Endothelial cell of umbilical vein (primary cell): ENCODE measurements around the gene HOXA2. TPM values are rescaled to one million over a fixed set of nuclear protein-coding genes. Genes with fewer than 3 reads are reported as not detected.

Source experiments
- BruUV-seq: library from RNA; stranded (reverse); fragments of 400-500 nt; replicated peaks from 2 replicates; lab custom pipeline; 2021; lab: Mats Ljungman, UMichigan
- CTCF ChIA-PET: fragments of 300-600, 350-600 bp; sonication (Branson Sonifier 250); formaldehyde crosslinking; loops from one replicate; lab custom pipeline; 2021; ENCODE audit warnings: antibody characterized with exemption, inconsistent platforms; lab: Charles Lee
- POLR2A ChIA-PET: fragments of 300-600, 350-600 bp; sonication (Branson Sonifier 250); formaldehyde crosslinking; loops from one replicate; lab custom pipeline; 2021; ENCODE audit warnings: antibody characterized with exemption, inconsistent platforms; lab: Charles Lee
- DNase-seq: peaks from one replicate; pipeline ENCODE4 v3.0.0-alpha.2; 2011; ENCODE audit warnings: low read depth, low spot score
- FAIRE-seq: peaks from 2 replicates; lab custom pipeline; 2011; peaks lifted over from hg19 to GRCh38; lab: Jason Lieb, UNC
- H2AFZ ChIP-seq: 2 replicates; pipeline ENCODE4 v1.6.0; 2012; ENCODE audit warnings: low read depth, low read length, control low read depth, inconsistent platforms
- H3K27ac ChIP-seq: 2 replicates; pipeline ENCODE4 v1.5.1; 2011; ENCODE audit warnings: low read depth, mild to moderate bottlenecking, control low read depth, low read length, moderate library complexity; ENCODE audit not compliant: insufficient read depth
- H3K27me3 ChIP-seq, 2 experiments: 2 replicates each; pipeline versions ENCODE4 v1.6.0 to v1.6.1; 2011; ENCODE audit warnings: low read length in 2 of 2, mixed read lengths in 1 of 2; ENCODE audit not compliant: control insufficient read depth in 2 of 2, insufficient read depth in 2 of 2
- H3K36me3 ChIP-seq, 2 experiments: 2 replicates in 1 of 2; 3 replicates in 1 of 2; pipeline ENCODE4 v1.5.1; 2011; ENCODE audit warnings: low read length in 2 of 2, mild to moderate bottlenecking in 1 of 2, moderate library complexity in 1 of 2; ENCODE audit not compliant: control insufficient read depth in 2 of 2, insufficient read depth in 2 of 2; ENCODE audit errors: extremely low read depth in 1 of 2
- H3K4me1 ChIP-seq: 3 replicates; pipeline ENCODE4 v1.5.1; 2011; ENCODE audit warnings: mild to moderate bottlenecking, low read length; ENCODE audit not compliant: control insufficient read depth, insufficient read depth; ENCODE audit errors: extremely low read depth
- H3K4me2 ChIP-seq: 2 replicates; pipeline ENCODE4 v1.6.1; 2011; ENCODE audit warnings: low read length, control low read depth, mixed read lengths; ENCODE audit not compliant: insufficient read depth
- H3K4me3 ChIP-seq, 3 experiments: fragments of 200-600 bp in 1 of 3; sonication (generic), shearing (Covaris generic) in 1 of 3; replicated peaks in 1 of 3; 2 replicates each; pipeline ENCODE4 v1.5.1; 2011 to 2016; ENCODE audit warnings: control low read depth in 3 of 3, low read length in 3 of 3, mild to moderate bottlenecking in 2 of 3, inconsistent platforms in 1 of 3, low read depth in 1 of 3, moderate library complexity in 1 of 3; ENCODE audit not compliant: insufficient read depth in 1 of 3
- H3K79me2 ChIP-seq: 2 replicates; pipeline ENCODE4 v1.6.0; 2012; ENCODE audit warnings: low read length, inconsistent platforms; ENCODE audit not compliant: control insufficient read depth, insufficient read depth
- H3K9ac ChIP-seq: replicated peaks from 2 replicates; pipeline ENCODE3; 2011; ENCODE audit warnings: low read length, control low read depth; ENCODE audit not compliant: insufficient read depth; ENCODE audit errors: extremely low read depth
- H3K9me1 ChIP-seq: replicated peaks from 3 replicates; pipeline ENCODE4 v1.6.0; 2011; ENCODE audit warnings: mild to moderate bottlenecking, low read length; ENCODE audit not compliant: control insufficient read depth, insufficient read depth; ENCODE audit errors: extremely low read depth
- H3K9me3 ChIP-seq: replicated peaks from 2 replicates; pipeline ENCODE4 v1.5.1; 2012; ENCODE audit warnings: low read length, inconsistent platforms; ENCODE audit not compliant: control insufficient read depth, insufficient read depth
- H4K20me1 ChIP-seq: replicated peaks from 2 replicates; pipeline ENCODE3; 2011; ENCODE audit warnings: mild to moderate bottlenecking, low read length; ENCODE audit not compliant: control insufficient read depth, insufficient read depth; ENCODE audit errors: extremely low read depth
- CTCF ChIP-seq, 2 donors: IDR thresholded peaks; 1 replicate in 1 of 2; 2 replicates in 1 of 2; pipeline ENCODE4 v1.5.1; 2011; ENCODE audit warnings: low read length in 2 of 2, mild to moderate bottlenecking in 2 of 2, moderate library complexity in 2 of 2, control low read depth in 1 of 2, inconsistent platforms in 1 of 2, low read depth in 1 of 2; ENCODE audit not compliant: insufficient read depth in 1 of 2; ENCODE audit errors: extremely low read depth in 1 of 2
- EZH2 ChIP-seq: IDR thresholded peaks from 2 replicates; pipeline ENCODE4 v1.6.1; 2012; ENCODE audit warnings: borderline replicate concordance, low read depth, mild to moderate bottlenecking, moderate library complexity, low read length, inconsistent platforms; ENCODE audit not compliant: severe bottlenecking
- FOS ChIP-seq: IDR thresholded peaks from 2 replicates; pipeline ENCODE4 v1.6.1; 2011; ENCODE audit warnings: mild to moderate bottlenecking, low read length, moderate library complexity, borderline replicate concordance; ENCODE audit not compliant: insufficient read depth
- GATA2 ChIP-seq: IDR thresholded peaks from 2 replicates; pipeline ENCODE4 v1.7.0; 2011; ENCODE audit warnings: low read depth, mild to moderate bottlenecking, moderate library complexity, mixed read lengths, low read length; ENCODE audit not compliant: insufficient read length, insufficient read depth
- JUN ChIP-seq: IDR thresholded peaks from 2 replicates; pipeline ENCODE4 v1.6.1; 2011; ENCODE audit warnings: borderline replicate concordance, low read depth; ENCODE audit not compliant: insufficient read length, insufficient read depth
- MAX ChIP-seq: IDR thresholded peaks from 2 replicates; pipeline ENCODE4 v1.6.1; 2011; ENCODE audit not compliant: insufficient read depth, insufficient read length
- MYC ChIP-seq: IDR thresholded peaks from one replicate; pipeline ENCODE4 v1.6.1; 2011; ENCODE audit warnings: mild to moderate bottlenecking, low read depth, low read length
- POLR2A ChIP-seq: IDR thresholded peaks from 2 replicates; pipeline ENCODE4 v1.6.1; 2012; ENCODE audit warnings: low read depth, mild to moderate bottlenecking, control low read depth, low read length
- POLR2AphosphoS5 ChIP-seq: IDR thresholded peaks from 2 replicates; pipeline ENCODE4 v1.6.1; 2012; ENCODE audit warnings: low read depth, mild to moderate bottlenecking, control low read depth, low read length, moderate library complexity; ENCODE audit not compliant: insufficient read depth
- dilution Hi-C: fragments of 300-500 bp; cut with MboI; formaldehyde crosslinking; loops from one replicate; pipeline ENCODE4 v1.15.0; 2019; ENCODE audit warnings: low sequenced_read_pairs; ENCODE audit not compliant: extremely low pct_ligation_motif_present
- intact Hi-C: fragments of 100-400 bp; cut with micrococcal nuclease; formaldehyde crosslinking; loops from one replicate; pipeline ENCODE4 v1.10.0; 2022
- polyA plus RNA-seq, 4 experiments: library from polyadenylated mRNA; depleted of rRNA in 3 of 4; stranded (reverse) in 3 of 4; unstranded in 1 of 4; fragments of >200 nt; gene quantifications; 2 replicates each; pipeline versions ENCODE4 v1.2.1 to v1.2.3, GENCODE V29; 2011 to 2012; ENCODE audit warnings: missing spikeins in 1 of 4
- total RNA-seq: library from RNA; stranded (reverse); gene quantifications from 2 replicates; pipeline ENCODE4 v1.2.3, GENCODE V29; 2021

HOXA2 gene
- total and polyA plus RNA-seq, 2 donors (not counting 3 experiments of a cell fraction or from before 2014, with no cell fraction given), result 1.6 to 2.3 TPM

- Histone ChIP-seq H3K4me2 (peak overlapping the region; percentile 76), H3K79me2 (peaks cover 97% of the 10 kb centered on the region), H3K4me1 (peaks cover 73% of the 10 kb centered on the region), H3K27ac (peak overlapping the region; percentile 64), H3K9me1 (no peaks in the 10 kb centered on the region), H2AFZ (no peak overlapping the region), H3K4me3 (peak overlapping the region in 1 of 3 experiments; percentile 23), H3K9ac (peak overlapping the region; percentile 47), H3K36me3 (peaks cover 0 to 19% of the 10 kb centered on the region in 2 experiments), H3K9me3 (no peaks in the 10 kb centered on the region), H4K20me1 (no peaks in the 10 kb centered on the region), H3K27me3 (no peaks in the 10 kb centered on the region)
- ChIA-PET POLR2A (interaction anchor here (1.3 to 1.6 kb wide), 2 partner anchors 16 to 21 kb away, joined by 3 to 4 read pairs; partner anchors contain the start of gene HOXA9), CTCF (interaction anchor here (0.7 to 7.0 kb wide), 21 partner anchors 8 to 775 kb away, joined by 3 to 72 read pairs (median 8); partner anchors contain the start of genes HOXA3 and HOXA7)
- no peak for FAIRE-seq
- no peak for TF ChIP-seq POLR2A
- TF ChIP-seq EZH2, result no peak
- intact Hi-C loops (loop anchor here (1.0 to 5.0 kb wide), 3 partner anchors 21 to 692 kb away; partner anchors contain the start of gene HOXA9), dilution Hi-C loops (no loop called here)
- no peak for DNase-seq
- BruUV-seq, result no TSS peak
Observed at GRCh38 chr7:27144781-27145164, 42.3 kb upstream of the HOXA2 start.

GRCh38 chr7:27143950-27144780 lies 41.7 kb upstream of the HOXA2 start:
- ChIA-PET POLR2A (interaction anchor here (0.7 to 1.5 kb wide), 4 partner anchors 14 to 45 kb away, joined by 3 read pairs; partner anchors contain the start of gene HOXA9), CTCF (interaction anchor here (0.7 to 7.0 kb wide), 35 partner anchors 8 to 1251 kb away, joined by 3 to 72 read pairs (median 6); partner anchors contain the start of genes HOXA3, HOXA4 and HOXA7)
- Histone ChIP-seq H3K27ac (peak overlapping the region; percentile 64), H3K9ac (peak overlapping the region; percentile 47), H3K9me1 (no peaks in the 10 kb centered on the region), H3K4me1 (peaks cover 73% of the 10 kb centered on the region), H2AFZ (no peak overlapping the region), H3K36me3 (peaks cover 0 to 19% of the 10 kb centered on the region in 2 experiments), H3K27me3 (no peaks in the 10 kb centered on the region), H3K4me2 (peak overlapping the region; percentile 76), H3K4me3 (peak overlapping the region; percentile 5 to 23 (median 13)), H4K20me1 (no peaks in the 10 kb centered on the region), H3K9me3 (no peaks in the 10 kb centered on the region), H3K79me2 (peaks cover 97% of the 10 kb centered on the region)
- TF ChIP-seq POLR2AphosphoS5 (no peak), CTCF (IDR thresholded peaks at IDR 0.05; ENCODE audit: extremely low read depth in 1 of 2, insufficient read depth in 1 of 2, low read depth in 1 of 2, low read length in 2 of 2) (no peak), EZH2 (no peak), FOS (no peak), GATA2 (no peak), MAX (no peak), MYC (no peak), JUN (no peak), POLR2A (no peak)
- intact Hi-C loops (loop anchor here (1.0 to 5.0 kb wide), 7 partner anchors 17 to 1287 kb away; partner anchors contain the start of gene HOXA9), dilution Hi-C loops (no loop called here)
- DNase-seq, result no peak
- BruUV-seq, result no TSS peak
- no peak for FAIRE-seq
